Lower leg skin (tissue), 3 donors: ENCODE measurements around the gene MYL12A.

Experiments used
- POLR2A ChIP-seq, 2 donors: fragments of 450-650 bp; IDR thresholded peaks; one replicate each; pipeline ENCODE4 v1.6.1; 2016 to 2017; ENCODE audit warnings: antibody characterized with exemption in 2 of 2, mild to moderate bottlenecking in 1 of 2, moderate library complexity in 1 of 2
- TF ChIP-seq, protein P1 (sequence below), 3 donors: fragments of 450-650 bp; IDR thresholded peaks; one replicate each; pipeline ENCODE4 v1.5.1; 2016; ENCODE audit warnings: antibody characterized with exemption in 3 of 3, mild to moderate bottlenecking in 3 of 3, moderate library complexity in 2 of 3

DNA sequence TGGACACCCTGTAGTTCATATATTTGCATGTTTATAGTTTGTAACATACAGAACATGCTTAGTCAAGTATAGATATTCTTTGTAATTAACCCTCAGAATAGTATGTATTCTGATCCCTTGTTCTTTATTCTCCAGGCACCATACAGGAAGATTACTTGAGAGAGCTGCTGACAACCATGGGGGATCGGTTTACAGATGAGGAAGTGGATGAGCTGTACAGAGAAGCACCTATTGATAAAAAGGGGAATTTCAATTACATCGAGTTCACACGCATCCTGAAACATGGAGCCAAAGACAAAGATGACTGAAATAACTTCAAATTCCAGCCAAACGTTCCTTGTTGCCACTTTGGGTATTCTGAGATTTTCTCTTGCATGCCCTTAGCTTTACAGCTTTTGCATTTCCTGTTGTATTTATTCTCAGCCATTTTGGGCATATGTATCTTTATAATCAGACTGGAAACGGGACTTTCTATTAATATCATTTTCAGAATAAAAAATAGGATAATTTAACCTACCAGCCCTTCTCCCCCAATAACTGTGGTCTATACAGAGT is 8.1 kb downstream of the MYL12A start:
- TF ChIP-seq, protein P1, sequence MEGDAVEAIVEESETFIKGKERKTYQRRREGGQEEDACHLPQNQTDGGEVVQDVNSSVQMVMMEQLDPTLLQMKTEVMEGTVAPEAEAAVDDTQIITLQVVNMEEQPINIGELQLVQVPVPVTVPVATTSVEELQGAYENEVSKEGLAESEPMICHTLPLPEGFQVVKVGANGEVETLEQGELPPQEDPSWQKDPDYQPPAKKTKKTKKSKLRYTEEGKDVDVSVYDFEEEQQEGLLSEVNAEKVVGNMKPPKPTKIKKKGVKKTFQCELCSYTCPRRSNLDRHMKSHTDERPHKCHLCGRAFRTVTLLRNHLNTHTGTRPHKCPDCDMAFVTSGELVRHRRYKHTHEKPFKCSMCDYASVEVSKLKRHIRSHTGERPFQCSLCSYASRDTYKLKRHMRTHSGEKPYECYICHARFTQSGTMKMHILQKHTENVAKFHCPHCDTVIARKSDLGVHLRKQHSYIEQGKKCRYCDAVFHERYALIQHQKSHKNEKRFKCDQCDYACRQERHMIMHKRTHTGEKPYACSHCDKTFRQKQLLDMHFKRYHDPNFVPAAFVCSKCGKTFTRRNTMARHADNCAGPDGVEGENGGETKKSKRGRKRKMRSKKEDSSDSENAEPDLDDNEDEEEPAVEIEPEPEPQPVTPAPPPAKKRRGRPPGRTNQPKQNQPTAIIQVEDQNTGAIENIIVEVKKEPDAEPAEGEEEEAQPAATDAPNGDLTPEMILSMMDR (IDR thresholded peaks at IDR 0.05): no peak
- TF ChIP-seq POLR2A (IDR thresholded peaks at IDR 0.05): no peak
